ENCODE results near the gene KCNE4. TPM values are rescaled to one million over a fixed set of nuclear protein-coding genes. Genes with fewer than 3 reads are reported as not detected.
A peak's percentile ranks its signal among the peaks of the same experiment; 100 is the strongest.

KCNE4 gene, protein sequence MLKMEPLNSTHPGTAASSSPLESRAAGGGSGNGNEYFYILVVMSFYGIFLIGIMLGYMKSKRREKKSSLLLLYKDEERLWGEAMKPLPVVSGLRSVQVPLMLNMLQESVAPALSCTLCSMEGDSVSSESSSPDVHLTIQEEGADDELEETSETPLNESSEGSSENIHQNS
- 1 to 10 TPM; 2.0 to 6.1 (median 3.3) TPM for total RNA-seq

DNA sequence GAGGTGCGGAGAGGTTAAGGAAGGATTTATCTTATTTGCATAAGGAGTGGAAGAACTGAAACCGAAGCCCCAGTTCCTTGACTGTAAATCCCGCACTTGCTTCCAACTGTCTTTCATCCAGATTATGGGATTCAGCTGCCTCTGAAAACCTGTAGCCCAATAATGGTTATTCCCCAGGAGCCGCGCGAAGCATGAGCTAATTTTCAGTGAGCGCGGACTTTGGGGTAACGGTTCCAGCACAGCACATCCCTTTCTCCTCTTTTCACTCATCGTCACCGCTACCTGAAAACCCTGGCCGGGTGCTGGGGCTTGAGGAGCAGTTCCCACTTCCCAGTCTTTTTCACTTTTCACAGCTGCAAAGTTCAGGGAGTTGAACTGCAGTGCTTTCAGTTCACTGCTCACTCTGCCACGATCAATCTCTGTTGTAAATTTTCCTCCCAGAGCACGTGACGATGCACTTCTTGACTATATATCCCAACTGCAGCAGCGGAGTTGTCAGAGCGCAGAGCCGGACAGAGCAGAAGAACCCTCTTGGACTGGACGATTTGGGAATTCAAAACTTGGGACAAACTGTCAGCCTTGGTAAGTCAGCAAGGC is at the start of gene KCNE4:
KCNE4 (plus strand) TSS at position 498 of the 597 bp plus-strand sequence. CDS start 641 bp downstream, outside the sequence.
- H3K4me1 ChIP-seq, result peaks cover 5 to 6% of the 10 kb centered on the region in 2 donors
- intact Hi-C loops (cut with DNase I; ENCODE audit: low total_unique reads) (loop anchor here (5.0 to 10.0 kb wide), 2 partner anchors 59 to 413 kb away; no protein-coding TSS in a partner anchor), in situ Hi-C loops (cut with MboI; ENCODE audit: low sequenced_read_pairs in 4 of 4) (no loop called here)
- H3K9me3 ChIP-seq, result no peaks in the 10 kb centered on the region
- H3K4me3 ChIP-seq, result peak within 1 kb of the TSS; percentile 39 to 63 (median 50)
- peak within 1 kb of the TSS; percentile 76 to 81 (median 77) for H3K27ac ChIP-seq
- peak; percentile 41 to 63 for TF ChIP-seq POLR2A (IDR thresholded peaks at IDR 0.05)
- TF ChIP-seq, protein P1, sequence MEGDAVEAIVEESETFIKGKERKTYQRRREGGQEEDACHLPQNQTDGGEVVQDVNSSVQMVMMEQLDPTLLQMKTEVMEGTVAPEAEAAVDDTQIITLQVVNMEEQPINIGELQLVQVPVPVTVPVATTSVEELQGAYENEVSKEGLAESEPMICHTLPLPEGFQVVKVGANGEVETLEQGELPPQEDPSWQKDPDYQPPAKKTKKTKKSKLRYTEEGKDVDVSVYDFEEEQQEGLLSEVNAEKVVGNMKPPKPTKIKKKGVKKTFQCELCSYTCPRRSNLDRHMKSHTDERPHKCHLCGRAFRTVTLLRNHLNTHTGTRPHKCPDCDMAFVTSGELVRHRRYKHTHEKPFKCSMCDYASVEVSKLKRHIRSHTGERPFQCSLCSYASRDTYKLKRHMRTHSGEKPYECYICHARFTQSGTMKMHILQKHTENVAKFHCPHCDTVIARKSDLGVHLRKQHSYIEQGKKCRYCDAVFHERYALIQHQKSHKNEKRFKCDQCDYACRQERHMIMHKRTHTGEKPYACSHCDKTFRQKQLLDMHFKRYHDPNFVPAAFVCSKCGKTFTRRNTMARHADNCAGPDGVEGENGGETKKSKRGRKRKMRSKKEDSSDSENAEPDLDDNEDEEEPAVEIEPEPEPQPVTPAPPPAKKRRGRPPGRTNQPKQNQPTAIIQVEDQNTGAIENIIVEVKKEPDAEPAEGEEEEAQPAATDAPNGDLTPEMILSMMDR (IDR thresholded peaks at IDR 0.05 in 4 of 5, conservative IDR thresholded peaks at IDR 0.05 in 1 of 5), result no peak
- H3K27me3 ChIP-seq, result peaks cover 12 to 27% (median 26%) of the 10 kb centered on the region in 3 donors
- DNase-seq (no peak), ATAC-seq (peak in 1 of 2 donors; percentile 34)
- no peaks in the 10 kb centered on the region for H3K36me3 ChIP-seq

DNA sequence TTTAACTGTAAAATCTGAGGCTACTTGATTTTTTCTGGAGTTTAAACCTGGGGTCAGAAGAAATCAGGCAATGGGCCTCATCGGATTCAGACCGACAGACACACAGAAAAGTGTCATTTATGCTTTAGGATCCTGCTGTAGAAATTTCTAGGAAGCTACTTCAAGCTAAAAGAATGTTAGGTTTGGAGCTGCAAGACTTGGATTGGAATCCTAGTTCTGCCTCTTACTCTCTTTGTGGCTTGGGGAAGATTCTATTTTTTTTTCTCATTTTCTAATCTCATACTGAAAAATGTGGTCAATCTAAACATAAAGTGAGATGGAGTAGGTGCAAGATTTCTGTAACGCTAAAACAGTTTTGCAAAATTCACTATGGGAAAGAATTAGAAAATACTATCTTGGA is 48.8 kb upstream of the KCNE4 start:
- in situ Hi-C loops (cut with MboI; ENCODE audit: low sequenced_read_pairs in 4 of 4), result no loop called here

DNA sequence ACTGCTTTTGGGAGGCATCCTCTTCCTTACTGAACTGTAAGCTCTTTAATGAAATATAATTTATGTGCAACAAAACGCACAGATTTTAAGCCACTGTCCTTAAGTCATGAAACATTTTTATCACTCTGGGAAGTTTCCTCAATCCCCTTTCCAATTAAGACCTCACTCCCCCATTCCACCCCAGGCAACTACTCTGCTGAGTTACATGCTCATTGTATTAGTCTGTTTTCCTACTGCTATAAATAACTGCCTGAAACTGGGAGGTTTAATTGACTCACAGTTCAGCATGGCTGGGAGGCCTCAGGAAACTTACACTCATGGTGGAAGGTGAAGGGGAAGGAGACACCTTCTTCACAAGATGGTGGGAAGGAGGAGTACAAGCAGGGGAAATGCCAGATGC is 46.5 kb upstream of the KCNE4 start:
- in situ Hi-C loops (cut with MboI; ENCODE audit: low sequenced_read_pairs in 4 of 4) (no loop called here), intact Hi-C loops (cut with DNase I; ENCODE audit: low total_unique reads) (no loop called here)
- no peaks in the 10 kb centered on the region for H3K27me3 ChIP-seq
- H3K36me3 ChIP-seq, result no peaks in the 10 kb centered on the region
- no peaks in the 10 kb centered on the region for H3K4me1 ChIP-seq
- no peaks in the 10 kb centered on the region for H3K9me3 ChIP-seq
- H3K27ac ChIP-seq, result no peak overlapping the region
- ATAC-seq (no peak), DNase-seq (no peak)
- no peak overlapping the region for H3K4me3 ChIP-seq
- no peak for TF ChIP-seq POLR2A (IDR thresholded peaks at IDR 0.05)
- TF ChIP-seq, protein P1 (IDR thresholded peaks at IDR 0.05 in 4 of 5, conservative IDR thresholded peaks at IDR 0.05 in 1 of 5), result no peak

More for the DNA sequence above, 48.8 kb upstream of the KCNE4 start:
- intact Hi-C loops (cut with DNase I; ENCODE audit: low total_unique reads), result no loop called here
- Histone ChIP-seq H3K9me3 (no peaks in the 10 kb centered on the region), H3K36me3 (no peaks in the 10 kb centered on the region), H3K27me3 (no peaks in the 10 kb centered on the region), H3K4me1 (no peaks in the 10 kb centered on the region), H3K4me3 (no peak overlapping the region), H3K27ac (no peak overlapping the region)
- no peak for DNase-seq
- no peak for ATAC-seq
- TF ChIP-seq, protein P1 (IDR thresholded peaks at IDR 0.05 in 4 of 5, conservative IDR thresholded peaks at IDR 0.05 in 1 of 5), result no peak
- no peak for TF ChIP-seq POLR2A (IDR thresholded peaks at IDR 0.05)

DNA sequence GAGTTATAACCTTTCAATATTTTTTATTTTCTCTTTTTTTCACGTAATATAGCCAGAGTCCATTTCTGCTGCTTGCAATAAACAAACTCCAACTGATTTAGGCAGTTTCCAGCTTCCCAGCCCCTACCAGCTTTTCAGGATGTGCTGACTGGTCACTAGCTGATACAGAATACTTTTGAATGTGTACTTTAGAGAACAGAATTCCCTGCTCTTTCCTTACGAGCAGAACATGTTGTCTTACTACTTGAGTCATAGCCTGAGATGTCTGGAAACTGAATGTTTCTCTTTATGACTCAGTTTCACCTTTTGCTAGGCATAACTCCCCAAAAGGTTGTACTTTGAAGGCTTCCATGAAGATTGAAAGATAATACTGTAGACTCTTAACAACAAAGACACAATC is 44.5 kb upstream of the KCNE4 start:
- in situ Hi-C loops (cut with MboI; ENCODE audit: low sequenced_read_pairs in 4 of 4) (no loop called here), intact Hi-C loops (cut with DNase I; ENCODE audit: low total_unique reads) (no loop called here)
- no peak for TF ChIP-seq POLR2A (IDR thresholded peaks at IDR 0.05)
- TF ChIP-seq, protein P1 (IDR thresholded peaks at IDR 0.05 in 4 of 5, conservative IDR thresholded peaks at IDR 0.05 in 1 of 5), result no peak
- Histone ChIP-seq H3K27me3 (no peaks in the 10 kb centered on the region), H3K27ac (peak overlapping the region in 2 of 4 donors; percentile 27 to 29), H3K4me3 (no peak overlapping the region), H3K36me3 (no peaks in the 10 kb centered on the region), H3K4me1 (no peaks in the 10 kb centered on the region), H3K9me3 (no peaks in the 10 kb centered on the region)
- ATAC-seq, result no peak
- no peak for DNase-seq
